ENCODE measurements around the gene OR52B2. TPM values are rescaled to one million over a fixed set of nuclear protein-coding genes. Genes with fewer than 3 reads are reported as not detected.

The OR52B2 gene
- total and polyA plus RNA-seq, 8 donors: not detected

DNA sequence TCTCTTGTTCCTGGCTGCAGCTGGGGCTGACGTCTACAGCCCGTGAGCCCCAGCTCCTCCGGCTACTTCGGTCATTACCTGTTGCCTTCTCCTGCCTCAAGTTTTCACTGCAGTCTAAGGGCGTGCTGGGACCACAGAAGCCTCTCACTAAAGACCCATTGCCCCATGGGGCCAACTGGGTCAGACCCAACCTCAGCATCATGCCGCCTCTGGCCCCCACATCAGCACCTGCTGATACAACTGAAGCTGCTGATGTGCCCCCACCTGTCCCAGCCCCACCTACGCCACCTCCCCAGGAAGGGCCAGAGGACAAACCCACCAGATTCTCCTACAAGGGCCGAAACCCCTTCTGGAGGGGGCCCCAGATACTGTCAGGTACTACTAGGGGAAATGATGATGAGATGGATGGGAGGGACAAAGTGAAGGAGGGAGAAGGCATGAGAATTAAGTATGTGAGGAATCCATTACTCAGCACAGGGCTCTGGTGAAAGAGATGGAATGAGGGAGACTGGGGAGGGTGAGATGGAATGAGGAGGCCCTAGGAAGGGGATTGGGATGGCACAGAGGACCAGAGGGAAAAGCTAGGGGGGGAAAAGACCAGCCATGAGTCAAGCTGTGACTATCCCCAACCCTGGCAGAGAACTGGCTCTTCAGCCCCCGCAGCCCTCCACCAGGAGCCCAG lies 40.3 kb upstream of the OR52B2 start:
- H3K9me3 ChIP-seq: no peaks in the 10 kb centered on the region
- no peak for DNase-seq
- peaks cover 22 to 98% (median 85%) of the 10 kb centered on the region in 4 donors for H3K36me3 ChIP-seq
- WGBS, 5 donors: 96 to 98% (median 97%) methylated on average over 9 of the region's 9 CpGs
- no peak overlapping the region for H3K27ac ChIP-seq
- no peak for TF ChIP-seq POLR2A (IDR thresholded peaks at IDR 0.05)
- TF ChIP-seq EP300 (IDR thresholded peaks at IDR 0.05): no peak
- TF ChIP-seq POLR2AphosphoS5 (IDR thresholded peaks at IDR 0.05): no peak
- TF ChIP-seq, protein P1, sequence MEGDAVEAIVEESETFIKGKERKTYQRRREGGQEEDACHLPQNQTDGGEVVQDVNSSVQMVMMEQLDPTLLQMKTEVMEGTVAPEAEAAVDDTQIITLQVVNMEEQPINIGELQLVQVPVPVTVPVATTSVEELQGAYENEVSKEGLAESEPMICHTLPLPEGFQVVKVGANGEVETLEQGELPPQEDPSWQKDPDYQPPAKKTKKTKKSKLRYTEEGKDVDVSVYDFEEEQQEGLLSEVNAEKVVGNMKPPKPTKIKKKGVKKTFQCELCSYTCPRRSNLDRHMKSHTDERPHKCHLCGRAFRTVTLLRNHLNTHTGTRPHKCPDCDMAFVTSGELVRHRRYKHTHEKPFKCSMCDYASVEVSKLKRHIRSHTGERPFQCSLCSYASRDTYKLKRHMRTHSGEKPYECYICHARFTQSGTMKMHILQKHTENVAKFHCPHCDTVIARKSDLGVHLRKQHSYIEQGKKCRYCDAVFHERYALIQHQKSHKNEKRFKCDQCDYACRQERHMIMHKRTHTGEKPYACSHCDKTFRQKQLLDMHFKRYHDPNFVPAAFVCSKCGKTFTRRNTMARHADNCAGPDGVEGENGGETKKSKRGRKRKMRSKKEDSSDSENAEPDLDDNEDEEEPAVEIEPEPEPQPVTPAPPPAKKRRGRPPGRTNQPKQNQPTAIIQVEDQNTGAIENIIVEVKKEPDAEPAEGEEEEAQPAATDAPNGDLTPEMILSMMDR (IDR thresholded peaks at IDR 0.05): no peak
- no peaks in the 10 kb centered on the region for H3K27me3 ChIP-seq
- no peak overlapping the region for H3K4me3 ChIP-seq
- intact Hi-C loops (cut with DNase I; ENCODE audit: low total_unique reads): no loop called here
- no peaks in the 10 kb centered on the region for H3K4me1 ChIP-seq

DNA sequence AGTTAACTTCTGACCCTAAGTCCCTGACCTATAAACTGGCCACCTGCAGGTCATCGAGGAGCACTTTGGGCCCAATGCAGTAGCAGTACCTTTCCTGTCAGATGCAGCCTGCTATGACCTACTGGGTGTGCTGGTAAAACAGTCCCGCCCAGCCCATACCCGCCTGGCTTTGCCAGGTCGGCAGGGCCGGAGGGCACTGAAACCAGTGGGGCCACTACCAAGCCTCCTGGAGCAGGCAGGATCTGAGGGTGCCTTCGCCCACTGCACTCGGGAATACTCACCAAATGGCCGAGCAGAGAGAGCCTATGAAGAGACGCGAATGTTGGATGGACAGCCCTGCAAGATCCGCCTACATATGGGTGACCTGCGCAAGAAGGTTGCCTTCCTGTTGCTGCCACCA lies 39.7 kb upstream of the OR52B2 start:
- no peaks in the 10 kb centered on the region for H3K4me1 ChIP-seq
- TF ChIP-seq, protein P1 (IDR thresholded peaks at IDR 0.05): no peak
- H3K27me3 ChIP-seq: no peaks in the 10 kb centered on the region
- intact Hi-C loops (cut with DNase I; ENCODE audit: low total_unique reads): no loop called here
- DNase-seq: no peak
- no peak overlapping the region for H3K27ac ChIP-seq
- 95 to 97% (median 96%) methylated on average over 12 of the region's 12 CpGs for WGBS, 5 donors
- H3K9me3 ChIP-seq: no peaks in the 10 kb centered on the region
- no peak overlapping the region for H3K4me3 ChIP-seq
- peaks cover 22 to 98% (median 84%) of the 10 kb centered on the region in 4 donors for H3K36me3 ChIP-seq

DNA sequence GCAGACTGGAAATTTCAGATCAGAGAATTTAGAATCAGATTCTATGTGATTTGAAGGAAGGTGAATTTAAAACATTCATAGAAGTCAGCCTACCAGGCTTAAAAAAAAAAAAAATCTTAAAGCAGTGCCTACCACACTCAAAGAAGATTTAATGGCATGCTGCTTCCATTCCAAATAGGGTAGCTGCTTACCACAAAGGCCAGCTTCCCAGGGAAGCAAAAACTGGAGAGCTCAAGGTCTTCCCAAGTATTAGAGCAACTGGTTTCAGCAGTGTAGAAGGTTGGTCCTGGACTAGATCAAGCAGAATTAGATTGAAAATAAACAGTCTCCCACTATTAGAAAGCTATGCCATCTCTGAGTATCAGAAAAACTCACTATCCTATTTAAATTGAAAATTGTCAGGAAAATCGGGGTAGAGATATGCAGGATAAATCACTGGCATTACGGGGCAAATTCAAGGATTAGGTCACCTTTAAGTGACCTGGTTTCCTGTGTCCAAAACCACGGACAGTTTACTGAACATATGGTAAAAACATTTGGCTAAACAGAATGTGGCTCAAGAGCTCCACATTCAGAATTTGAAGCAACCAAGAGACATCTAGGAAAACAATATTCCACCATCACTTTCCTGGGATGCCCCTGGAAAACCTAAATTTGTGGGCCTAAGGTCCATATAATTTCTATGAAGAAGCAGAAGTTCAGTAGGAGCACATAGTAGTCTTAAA lies 36.5 kb upstream of the OR52B2 start:
- TF ChIP-seq, protein P1 (IDR thresholded peaks at IDR 0.05): no peak
- TF ChIP-seq EP300 (IDR thresholded peaks at IDR 0.05): no peak

DNA sequence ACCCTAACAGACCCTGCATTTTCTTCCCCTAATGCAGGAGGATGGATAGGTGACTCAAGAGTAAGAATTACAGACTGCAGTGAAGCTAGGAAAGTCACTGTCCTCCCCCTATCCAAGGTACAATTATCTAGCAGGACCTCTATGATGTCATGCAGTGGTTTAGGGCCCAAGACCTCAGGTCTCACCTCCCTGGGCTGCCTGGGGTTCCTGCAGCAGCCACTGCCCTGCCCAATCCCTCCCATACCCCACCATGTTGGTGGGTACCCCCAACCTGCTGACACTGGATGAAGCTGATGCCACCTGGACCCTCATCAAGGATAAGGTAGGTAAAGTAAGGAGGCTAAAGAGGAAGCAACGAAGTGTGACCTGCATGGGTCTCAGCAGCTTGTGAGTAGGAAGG lies 35.2 kb upstream of the OR52B2 start, which contains the start of gene C11orf42:
TSS of gene C11orf42 (plus strand) at position 192 of the 400 bp plus-strand sequence. CDS start at position 251, 59 bp downstream.
- Histone ChIP-seq H3K27me3 (no peaks in the 10 kb centered on the region), H3K36me3 (peaks cover 8 to 68% (median 43%) of the 10 kb centered on the region in 4 donors), H3K27ac (peak within 1 kb of the TSS in 1 of 5 donors; percentile 20), H3K4me1 (no peaks in the 10 kb centered on the region), H3K9me3 (no peaks in the 10 kb centered on the region), H3K4me3 (no peak within 1 kb of the TSS)
- TF ChIP-seq, protein P1 (IDR thresholded peaks at IDR 0.05): no peak
- TF ChIP-seq EP300 (IDR thresholded peaks at IDR 0.05) (no peak), POLR2A (IDR thresholded peaks at IDR 0.05) (no peak), POLR2AphosphoS5 (IDR thresholded peaks at IDR 0.05) (no peak)
- WGBS, 5 donors: 91 to 100% (median 97%) methylated on average over 1 of the region's 1 CpG
- DNase-seq: no peak
- intact Hi-C loops (cut with DNase I; ENCODE audit: low total_unique reads): no loop called here

More for the DNA sequence above, 36.5 kb upstream of the OR52B2 start:
- Histone ChIP-seq H3K4me1 (no peaks in the 10 kb centered on the region), H3K27me3 (no peaks in the 10 kb centered on the region), H3K9me3 (no peaks in the 10 kb centered on the region), H3K36me3 (peaks cover 18 to 81% (median 56%) of the 10 kb centered on the region in 4 donors), H3K27ac (peak overlapping the region in 1 of 5 donors; percentile 20), H3K4me3 (no peak overlapping the region)
- no peak for DNase-seq
- intact Hi-C loops (cut with DNase I; ENCODE audit: low total_unique reads): no loop called here
- WGBS, 5 donors: 79 to 89% (median 83%) methylated on average over 3 of the region's 3 CpGs

Measured in stomach (tissue), 9 donors.